Activated gamma-delta T cell treated with Interleukin-2 at 50 U/mL for 16 hours (primary cell): ENCODE data around the gene ARHGAP10.
A peak's percentile ranks its signal among the peaks of the same experiment; 100 is the strongest.
"Not testable (repeated sequence)": the region's sequence is repeated elsewhere in the genome, so short reads cannot be mapped to it uniquely, and the experiment has no call there.

Source experiments
- DNase-seq: peaks from one replicate; pipeline ENCODE4 v3.0.0-alpha.2; 2020

The ARHGAP10 gene

DNA sequence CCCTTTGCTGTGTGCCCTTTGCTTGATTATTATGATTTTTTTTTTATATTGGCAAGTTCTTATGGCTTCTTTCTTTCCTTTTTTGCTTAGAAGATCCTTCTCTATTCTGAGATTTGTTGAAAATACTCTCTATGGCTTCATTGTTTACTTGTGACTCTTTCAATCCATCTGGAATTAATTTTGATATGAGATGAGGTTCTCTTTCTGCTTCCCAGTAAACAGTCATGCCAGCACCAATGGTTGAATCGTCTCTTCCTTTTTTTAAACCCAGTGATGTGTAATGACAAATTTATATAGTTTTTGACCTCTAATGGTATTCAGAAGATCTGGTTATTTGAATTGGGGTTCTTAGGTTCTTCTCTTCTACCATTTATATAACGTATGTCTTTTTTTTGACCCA is 121.8 kb downstream of the ARHGAP10 start:
- no peak for DNase-seq

- DNase-seq, result no peak
Observed at GRCh38 chr4:147854154-147854553, 122.3 kb downstream of the ARHGAP10 start.

GRCh38 chr4:147855571-147856009 is 123.7 kb downstream of the ARHGAP10 start:
- no peak for DNase-seq

- no peak for DNase-seq
Observed at GRCh38 chr4:147860960-147861359, 129.1 kb downstream of the ARHGAP10 start.

- no peak for DNase-seq
Observed at GRCh38 chr4:147862043-147862692, 130.3 kb downstream of the ARHGAP10 start.

DNA sequence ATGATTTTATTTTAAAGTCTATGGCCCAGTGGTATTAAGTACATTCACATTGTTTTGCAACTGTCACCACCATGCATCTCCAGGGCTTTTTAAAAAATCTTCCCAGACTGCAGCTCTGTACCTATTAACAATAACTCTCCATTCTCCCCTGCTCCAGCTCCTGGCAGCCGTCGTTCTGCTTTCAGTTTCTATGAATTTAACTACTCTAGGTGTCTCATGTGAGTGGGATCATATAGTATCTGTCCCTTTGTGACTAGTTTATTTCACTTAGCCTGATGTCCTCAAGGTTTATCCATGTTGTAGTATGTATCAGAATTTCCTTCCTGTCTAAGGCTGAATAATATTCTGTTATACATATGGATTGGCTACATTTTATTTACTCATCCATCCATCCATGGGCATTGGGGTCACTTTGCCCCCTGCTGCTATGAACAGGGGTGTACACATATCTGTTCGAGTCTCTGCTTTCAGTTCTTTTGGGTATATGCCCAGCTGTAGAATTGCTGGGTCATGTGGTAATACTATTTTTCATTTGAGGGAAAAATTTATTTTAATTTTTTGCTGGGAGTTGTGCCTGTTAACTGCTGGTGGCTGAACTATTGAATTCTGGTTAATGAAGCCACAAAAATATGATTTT is 131.3 kb downstream of the ARHGAP10 start:
- DNase-seq, result no peak

DNA sequence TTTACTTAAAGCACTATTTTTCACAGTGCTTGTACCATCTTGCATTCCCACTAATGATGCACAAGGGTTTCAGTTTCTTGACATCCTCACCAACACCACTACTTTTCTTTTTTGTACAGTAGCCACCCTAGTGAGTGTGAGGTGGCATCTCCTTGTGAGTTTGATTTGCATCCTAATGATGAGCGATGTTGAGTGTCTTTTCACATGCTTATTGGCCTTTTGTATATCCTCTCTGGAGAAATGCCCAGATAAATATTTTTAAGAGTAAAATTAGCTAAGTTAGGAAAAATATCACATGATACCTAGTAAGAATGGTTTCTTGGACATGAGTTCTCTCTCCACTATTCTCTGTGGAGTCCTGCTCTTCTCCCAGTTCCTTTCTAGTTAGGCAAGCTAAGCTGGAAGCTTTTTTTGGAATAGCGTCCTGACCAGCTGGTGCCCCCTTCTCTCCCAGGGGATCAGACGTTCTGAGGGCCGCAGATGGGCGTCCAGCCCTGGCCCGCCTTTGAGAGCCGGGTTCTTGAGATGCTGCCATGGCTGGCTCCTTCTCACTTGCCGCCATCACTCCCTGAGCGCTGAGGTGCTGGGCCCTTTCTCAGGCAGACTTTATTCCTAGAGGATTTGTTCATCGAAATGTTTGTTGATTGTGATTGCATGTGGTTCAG is 132.1 kb downstream of the ARHGAP10 start:
- no peak for DNase-seq

DNA sequence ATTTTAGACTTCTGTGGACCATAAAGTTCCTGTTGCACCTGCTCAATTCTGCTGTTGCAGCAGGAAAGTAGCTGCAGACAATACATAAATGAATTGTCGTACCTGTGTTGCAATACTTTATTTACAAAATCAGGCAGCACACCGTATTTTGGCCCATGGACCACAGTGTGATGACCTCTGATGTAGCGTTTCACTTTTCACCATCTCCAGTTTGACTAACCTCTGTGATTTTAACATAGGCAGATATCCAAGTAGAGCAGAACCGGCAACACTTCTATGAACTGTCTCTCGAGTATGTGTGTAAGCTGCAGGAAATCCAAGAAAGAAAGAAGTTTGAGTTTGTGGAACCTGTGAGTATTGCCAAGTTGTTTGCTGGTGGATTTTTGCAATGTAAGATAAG is 132.7 kb downstream of the ARHGAP10 start:
- DNase-seq, result no peak

DNA sequence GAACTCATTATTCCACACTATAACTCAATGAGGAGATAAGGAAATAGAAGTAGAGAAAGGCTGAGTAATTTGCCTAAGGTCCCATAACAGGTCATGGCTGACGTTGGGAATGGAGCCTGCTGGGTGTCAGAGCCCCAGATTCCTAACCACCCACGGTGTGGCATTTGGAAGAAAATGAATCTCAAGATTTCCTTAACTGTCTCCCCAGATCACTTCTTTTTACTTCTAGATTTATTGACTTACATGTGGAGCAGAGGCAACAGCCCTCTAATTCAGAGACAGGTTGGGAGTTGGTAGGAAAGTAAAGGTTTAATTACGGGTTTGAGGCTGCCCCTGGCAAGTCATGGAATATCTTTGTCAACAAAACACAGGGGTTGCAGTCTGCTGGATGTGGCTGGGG is 134.0 kb downstream of the ARHGAP10 start:
- DNase-seq, result no peak

- DNase-seq, result peak; percentile 94
Observed at GRCh38 chr4:147866532-147867271, 134.8 kb downstream of the ARHGAP10 start.

- no peak for DNase-seq
Observed at GRCh38 chr4:147874109-147874508, 142.2 kb downstream of the ARHGAP10 start.

DNA sequence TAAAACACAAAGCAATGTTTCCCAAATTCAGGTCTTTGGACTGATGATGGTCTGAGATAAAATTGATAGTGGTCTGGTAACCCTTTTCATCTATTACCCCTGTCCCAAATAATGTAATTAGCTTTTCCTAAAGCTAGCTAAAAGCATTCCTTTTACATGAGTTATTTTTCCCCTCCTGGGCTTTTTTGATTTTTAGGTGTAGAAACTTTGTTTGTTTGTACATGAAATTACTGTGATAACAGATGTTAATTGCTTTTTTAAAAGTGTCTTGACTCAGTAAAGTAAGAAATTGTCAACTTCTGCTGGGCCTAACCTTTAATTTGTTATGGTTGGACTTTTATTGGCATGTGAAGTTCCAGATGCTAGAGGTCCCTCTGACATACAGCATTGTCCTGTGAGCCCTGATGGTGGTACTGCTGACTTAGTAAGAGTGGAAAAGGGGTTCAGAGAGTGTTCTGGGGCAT is 145.5 kb downstream of the ARHGAP10 start:
- DNase-seq, result no peak

DNA sequence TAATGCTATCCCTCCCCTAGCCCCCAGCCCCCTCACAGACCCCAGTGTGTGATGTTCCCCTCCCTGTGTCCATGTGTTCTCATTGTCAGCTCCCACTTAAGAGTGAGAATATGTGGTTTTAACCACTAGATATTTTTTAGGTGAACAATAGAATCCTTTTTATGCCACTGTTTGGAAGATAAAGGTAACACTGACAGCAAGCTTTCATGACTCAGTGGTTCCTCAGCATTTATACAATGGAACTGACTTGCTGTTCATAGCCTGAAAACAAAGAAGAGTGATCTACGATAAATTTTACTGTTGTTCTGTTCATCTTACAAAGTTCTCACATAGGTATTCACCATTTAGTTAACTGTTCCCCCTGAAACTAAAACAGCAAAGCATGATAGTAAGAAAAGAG is 147.8 kb downstream of the ARHGAP10 start:
- no peak for DNase-seq

DNA sequence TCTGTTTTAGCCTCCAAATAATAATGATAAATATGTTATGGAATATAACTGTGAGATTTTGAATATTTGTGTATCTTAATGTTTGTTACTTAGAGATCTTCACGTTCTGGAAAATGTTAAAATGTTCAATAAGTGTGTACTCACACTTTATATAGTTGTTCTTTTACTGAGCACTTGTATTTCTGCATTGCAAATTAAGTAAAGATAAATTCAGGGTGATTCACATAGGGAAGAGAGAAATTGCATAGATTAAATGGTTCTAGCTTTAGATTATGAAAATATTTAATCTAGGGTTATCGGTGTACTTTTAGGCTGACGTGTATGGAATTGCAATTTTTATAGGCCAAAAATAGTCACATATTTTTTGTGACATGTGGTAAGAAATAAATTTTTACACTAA is 148.6 kb downstream of the ARHGAP10 start:
- no peak for DNase-seq

- DNase-seq, result no peak
Observed at GRCh38 chr4:147884536-147884935, 152.6 kb downstream of the ARHGAP10 start.

DNA sequence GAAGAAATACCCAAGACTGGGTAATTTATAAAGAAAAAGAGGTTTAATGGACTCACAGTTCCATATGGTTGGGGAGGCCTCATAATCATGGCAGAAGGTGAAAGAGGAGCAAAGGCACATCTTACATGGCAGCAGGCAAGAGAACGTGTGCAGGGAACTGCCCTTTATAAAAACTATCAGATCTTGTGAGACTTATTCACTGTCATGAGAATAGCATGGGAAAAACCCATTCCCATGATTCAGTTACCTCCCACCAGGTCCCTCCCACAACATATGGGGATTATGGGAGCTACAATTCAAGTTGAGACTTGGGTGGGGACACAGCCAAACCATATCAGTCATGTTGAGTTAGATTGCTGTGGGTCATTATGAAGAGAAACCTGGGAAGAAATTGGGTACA is 153.3 kb downstream of the ARHGAP10 start:
- not testable (repeated sequence) for DNase-seq

DNA sequence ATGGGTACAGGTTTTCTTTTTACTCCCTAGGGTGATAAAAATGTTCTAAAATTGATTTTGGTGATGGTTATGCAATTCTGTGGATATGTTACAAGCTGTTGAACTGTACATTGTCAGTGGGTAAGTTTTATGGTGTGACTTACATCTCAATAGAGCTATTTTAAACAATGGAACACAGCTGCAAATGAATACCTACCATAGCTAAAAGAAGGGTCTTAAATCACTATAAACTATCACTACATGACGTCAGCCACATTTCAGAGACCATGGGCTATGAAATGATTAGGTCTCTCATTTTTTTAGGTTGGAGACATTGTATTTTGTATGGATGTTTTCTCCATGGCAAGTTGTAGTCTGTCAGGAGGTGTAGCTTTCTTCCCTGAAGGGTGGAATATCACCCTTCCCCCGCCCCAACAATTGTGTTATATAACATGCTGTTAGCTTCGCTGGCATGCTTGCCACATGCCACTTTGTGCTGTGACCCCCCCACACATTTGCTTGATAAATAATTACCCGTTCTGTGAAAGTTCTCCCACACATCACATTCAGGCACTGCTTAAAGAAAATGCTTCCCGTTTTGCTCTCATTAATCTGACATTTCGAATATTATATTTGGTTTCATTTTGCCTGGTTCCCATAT is 159.7 kb downstream of the ARHGAP10 start:
- no peak for DNase-seq

GRCh38 chr4:147899512-147899911 is 167.6 kb downstream of the ARHGAP10 start:
- DNase-seq, result no peak

GRCh38 chr4:147901388-147901787 is 169.5 kb downstream of the ARHGAP10 start:
- no peak for DNase-seq

DNA sequence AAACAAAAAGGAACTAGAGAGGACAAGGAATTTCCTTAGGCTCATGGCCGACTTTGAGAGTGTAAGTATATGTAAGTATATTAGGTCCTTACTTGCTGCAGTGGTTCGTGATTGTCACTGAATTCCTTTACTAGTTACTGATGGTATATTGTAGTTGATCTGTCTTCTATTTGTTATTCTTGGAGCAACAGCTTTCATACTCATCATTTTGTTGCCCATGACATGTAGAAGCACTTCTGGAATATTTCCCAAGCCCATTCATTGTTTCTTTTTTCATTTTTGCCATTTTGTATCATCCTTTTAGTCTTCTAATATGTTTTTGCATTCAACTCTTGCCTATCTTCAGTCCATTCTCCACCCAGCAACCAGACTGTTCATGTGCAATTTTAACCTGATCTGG is 170.0 kb downstream of the ARHGAP10 start:
- DNase-seq, result no peak

DNA sequence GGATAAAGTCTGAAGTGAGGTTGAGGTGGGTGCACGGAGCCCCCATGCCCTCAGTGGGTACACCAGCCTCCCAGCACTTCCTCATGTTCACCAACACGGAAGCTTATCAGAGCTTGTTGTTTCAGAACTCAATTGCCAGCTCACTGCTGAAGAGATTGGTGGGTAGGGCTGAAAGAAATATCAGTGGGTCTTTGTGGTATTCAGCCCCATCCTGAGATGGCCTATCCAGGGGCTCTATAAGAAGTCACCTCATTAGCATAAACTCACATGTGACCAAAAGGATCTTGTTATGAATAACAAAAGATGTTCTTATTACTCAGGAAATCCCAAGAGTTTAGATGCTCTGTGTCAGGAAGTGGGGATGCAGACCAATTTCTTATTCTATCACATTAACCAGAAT is 177.3 kb downstream of the ARHGAP10 start:
- DNase-seq, result no peak

- no peak for DNase-seq
Observed at GRCh38 chr4:147910315-147910714, 178.4 kb downstream of the ARHGAP10 start.

DNA sequence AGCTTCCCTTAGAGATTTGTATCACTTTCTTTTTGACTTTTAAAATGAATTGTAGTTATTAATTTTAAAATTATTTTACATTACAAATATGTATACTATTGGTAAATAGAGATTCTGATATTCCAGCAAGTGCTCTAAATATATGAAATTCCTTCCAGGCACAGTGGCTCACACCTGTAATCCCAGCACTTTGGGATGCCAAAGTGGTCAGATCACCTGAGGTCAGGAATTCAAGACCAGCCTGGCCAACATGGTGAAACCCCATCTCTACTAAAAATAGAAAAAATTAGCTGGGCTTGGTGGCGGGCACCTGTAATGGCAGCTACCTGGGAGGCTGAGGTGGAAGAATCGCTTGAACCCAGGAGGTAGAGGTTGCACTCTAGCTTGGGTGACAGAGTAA is 180.2 kb downstream of the ARHGAP10 start:
- DNase-seq, result not testable (repeated sequence)
